Erythroblast (primary cell): ENCODE results near the gene SPN.
A peak's percentile ranks its signal among the peaks of the same experiment; 100 is the strongest.
"Not testable (repeated sequence)": the region's sequence is repeated elsewhere in the genome, so short reads cannot be mapped to it uniquely, and the experiment has no call there.

ENCODE experiments used
- DNase-seq, 2 experiments: peaks; one replicate each; lab custom pipeline; 2025; lab: John Stamatoyannopoulos, UW
- GATA1 ChIP-seq: IDR thresholded peaks from 2 replicates; pipeline ENCODE4 v1.6.1; 2011; ENCODE audit warnings: low read depth, mild to moderate bottlenecking, control low read depth, low read length, moderate library complexity
- POLR2A ChIP-seq: IDR thresholded peaks from 2 replicates; pipeline ENCODE4 v1.6.1; 2011; ENCODE audit warnings: mild to moderate bottlenecking, low read length

Gene SPN

DNA sequence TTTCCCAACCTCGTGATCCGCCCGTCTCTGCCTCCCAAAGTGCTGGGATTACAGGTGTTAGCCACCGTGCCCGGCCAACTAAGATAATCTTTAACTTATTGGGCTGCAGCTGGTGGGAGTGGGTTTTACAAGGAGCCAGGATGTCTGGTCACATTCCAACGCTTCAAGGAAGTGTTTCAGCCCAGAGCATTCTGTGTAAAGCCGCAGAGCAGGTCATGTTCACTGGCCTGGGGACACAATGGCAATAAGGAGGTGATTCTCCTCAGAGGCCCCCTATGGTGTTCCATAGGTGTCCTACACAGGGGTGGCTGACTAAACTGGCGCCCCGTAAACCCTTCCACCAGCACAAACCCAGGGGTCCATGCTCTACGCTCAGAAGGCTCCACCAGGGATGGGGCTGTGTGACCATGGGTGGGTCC is 17.1 kb downstream of the SPN start:
- TF ChIP-seq POLR2A (no peak), GATA1 (no peak)
- DNase-seq, result no peak

DNA sequence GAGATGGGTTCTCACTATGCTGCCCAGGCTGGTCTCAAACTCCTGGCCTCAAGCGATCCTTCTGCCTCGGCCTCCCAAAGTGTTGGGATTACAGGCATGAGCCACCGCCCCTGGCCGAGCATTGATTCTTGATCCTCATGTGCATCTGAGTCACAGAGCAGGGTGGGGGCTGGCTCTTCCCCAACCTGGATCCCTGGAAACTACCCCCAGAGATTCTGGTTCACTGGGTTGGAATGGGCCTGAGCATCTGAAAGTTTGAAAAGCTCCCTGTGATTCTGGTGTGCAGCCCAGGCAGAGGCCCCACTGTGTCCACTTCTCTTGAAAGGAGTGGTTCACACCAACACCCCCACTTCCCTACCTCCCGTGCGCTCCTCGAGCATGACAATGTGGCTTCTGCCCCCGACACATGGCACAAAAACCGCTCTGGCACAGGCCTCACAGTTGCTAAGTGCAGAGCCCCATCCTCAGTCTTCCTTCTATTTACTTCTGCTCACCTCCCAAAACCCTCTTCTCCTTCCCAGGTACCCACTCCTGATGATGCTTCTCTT is 20.6 kb downstream of the SPN start:
- no peak for DNase-seq
- TF ChIP-seq GATA1 (no peak), POLR2A (no peak)

GRCh38 chr16:29684679-29685078 is 21.6 kb downstream of the SPN start:
- TF ChIP-seq POLR2A, result no peak
- TF ChIP-seq GATA1, result no peak
- DNase-seq, result no peak

- TF ChIP-seq POLR2A, result no peak
- TF ChIP-seq GATA1, result no peak
- no peak for DNase-seq
These were observed 23.8 kb downstream of the SPN start for GRCh38 chr16:29686740-29687332.

GRCh38 chr16:29687755-29688154 is 24.7 kb downstream of the SPN start:
- TF ChIP-seq POLR2A, result no peak
- no peak for TF ChIP-seq GATA1
- DNase-seq, result no peak

- no peak for DNase-seq
- TF ChIP-seq GATA1 (no peak), POLR2A (no peak)
These were observed 25.1 kb downstream of the SPN start for GRCh38 chr16:29688172-29688571.

DNA sequence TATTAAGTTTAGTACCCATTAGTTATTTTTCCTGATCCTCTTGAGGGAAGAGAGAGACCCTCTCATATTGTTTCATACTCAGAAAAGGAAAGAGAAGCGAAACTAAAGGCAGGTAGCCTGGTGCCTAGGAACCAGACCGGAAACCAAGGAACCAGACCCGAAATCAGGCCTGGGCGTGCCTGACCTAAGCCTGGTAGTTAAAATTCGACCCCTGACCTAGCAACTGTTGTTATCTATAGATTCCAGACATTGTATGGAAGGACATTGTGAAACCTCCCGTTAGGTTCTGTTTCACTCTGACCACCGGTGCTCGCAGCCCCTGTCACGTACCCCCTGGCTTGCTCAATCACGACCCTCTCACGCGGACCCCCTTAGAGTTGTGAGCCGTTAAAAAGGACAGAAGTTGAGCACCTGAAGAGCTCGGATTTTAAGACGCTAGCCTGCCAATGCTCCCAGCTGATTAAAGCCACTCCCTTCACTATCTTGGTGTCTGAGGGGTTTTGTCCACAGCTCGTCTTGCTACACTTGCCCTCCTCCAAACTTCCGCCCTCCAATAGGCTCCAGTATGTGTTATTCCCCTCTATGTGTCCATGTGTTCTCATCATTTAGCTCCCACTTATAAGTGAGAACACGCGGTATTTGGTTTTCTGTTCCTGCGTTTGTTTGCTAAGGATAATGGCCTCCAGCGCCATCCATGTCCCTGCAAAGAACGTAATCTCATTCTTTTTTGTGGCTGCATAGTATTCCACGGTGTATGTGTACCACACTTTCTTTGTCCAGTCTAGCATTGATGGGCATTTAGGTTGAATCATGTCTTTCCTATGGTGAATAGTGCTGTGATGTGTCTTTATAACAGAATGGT is 26.7 kb downstream of the SPN start:
- peak in 1 of 2 experiments; percentile 83 for DNase-seq

- not testable (repeated sequence) for DNase-seq
These were observed 29.6 kb downstream of the SPN start for GRCh38 chr16:29692606-29693005.

DNA sequence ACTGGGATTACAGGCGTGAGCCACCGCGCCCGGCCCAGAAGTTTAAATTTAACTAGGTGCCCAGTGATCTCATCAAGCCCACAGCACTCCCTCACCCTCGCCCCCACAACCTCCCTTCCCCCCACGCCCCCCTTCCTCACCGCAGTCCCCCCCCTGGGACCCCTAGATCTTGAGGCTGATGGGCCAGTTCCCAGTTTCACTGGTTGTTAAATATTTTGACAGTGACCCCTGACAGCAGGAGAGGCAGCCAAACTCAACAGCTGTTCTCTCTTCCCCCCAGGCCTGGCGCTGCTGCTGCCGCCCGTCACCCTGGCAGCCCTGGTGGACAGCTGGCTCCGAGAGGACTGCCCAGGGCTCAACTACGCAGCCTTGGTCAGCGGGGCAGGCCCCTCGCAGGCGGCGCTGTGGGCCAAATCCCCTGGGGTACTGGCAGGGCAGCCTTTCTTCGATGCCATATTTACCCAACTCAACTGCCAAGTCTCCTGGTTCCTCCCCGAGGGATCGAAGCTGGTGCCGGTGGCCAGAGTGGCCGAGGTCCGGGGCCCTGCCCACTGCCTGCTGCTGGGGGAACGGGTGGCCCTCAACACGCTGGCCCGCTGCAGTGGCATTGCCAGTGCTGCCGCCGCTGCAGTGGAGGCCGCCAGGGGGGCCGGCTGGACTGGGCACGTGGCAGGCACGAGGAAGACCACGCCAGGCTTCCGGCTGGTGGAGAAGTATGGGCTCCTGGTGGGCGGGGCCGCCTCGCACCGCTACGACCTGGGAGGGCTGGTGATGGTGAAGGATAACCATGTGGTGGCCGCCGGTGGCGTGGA is 31.5 kb downstream of the SPN start:
- no peak for DNase-seq
- no peak for TF ChIP-seq POLR2A
- TF ChIP-seq GATA1, result no peak

- DNase-seq, result not testable (repeated sequence)
These were observed 32.6 kb downstream of the SPN start for GRCh38 chr16:29695675-29696074.

DNA sequence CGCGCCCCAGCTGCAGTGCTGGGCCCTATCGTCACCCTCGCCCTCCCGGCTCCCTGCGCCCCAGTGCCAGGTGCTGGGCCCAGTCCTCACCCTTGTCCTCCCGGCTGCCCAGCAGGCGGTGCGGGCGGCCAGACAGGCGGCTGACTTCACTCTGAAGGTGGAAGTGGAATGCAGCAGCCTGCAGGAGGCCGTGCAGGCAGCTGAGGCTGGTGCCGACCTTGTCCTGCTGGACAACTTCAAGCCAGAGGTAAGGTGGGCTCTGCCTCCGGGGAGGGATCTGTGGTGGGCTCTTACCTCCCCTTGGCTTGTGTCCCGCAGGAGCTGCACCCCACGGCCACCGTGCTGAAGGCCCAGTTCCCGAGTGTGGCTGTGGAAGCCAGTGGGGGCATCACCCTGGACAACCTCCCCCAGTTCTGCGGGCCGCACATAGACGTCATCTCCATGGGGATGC is 33.9 kb downstream of the SPN start:
- TF ChIP-seq POLR2A (no peak), GATA1 (no peak)
- no peak for DNase-seq

GRCh38 chr16:29697391-29697790 is 34.3 kb downstream of the SPN start:
- DNase-seq, result no peak
- TF ChIP-seq POLR2A (no peak), GATA1 (no peak)

DNA sequence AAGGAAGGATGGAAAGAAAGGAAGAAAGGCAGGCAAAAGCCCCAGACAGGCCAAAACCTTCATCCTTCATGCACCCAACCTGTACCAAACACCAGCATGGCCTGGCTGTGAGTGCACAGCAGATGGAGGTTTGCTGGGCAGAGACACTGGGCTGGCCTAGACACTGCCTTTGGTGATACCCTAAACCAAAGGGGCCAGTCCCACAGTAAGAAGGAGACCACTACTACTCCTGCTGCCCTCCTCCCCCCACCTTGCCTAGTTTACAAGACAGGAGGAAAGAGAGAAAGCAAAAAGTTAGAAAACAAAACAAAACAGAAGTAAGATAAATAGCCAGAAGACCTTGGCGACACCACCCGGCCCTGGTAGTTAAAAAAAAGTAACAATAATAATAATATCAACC is 35.0 kb downstream of the SPN start:
- DNase-seq, result no peak
- TF ChIP-seq POLR2A (no peak), GATA1 (no peak)

DNA sequence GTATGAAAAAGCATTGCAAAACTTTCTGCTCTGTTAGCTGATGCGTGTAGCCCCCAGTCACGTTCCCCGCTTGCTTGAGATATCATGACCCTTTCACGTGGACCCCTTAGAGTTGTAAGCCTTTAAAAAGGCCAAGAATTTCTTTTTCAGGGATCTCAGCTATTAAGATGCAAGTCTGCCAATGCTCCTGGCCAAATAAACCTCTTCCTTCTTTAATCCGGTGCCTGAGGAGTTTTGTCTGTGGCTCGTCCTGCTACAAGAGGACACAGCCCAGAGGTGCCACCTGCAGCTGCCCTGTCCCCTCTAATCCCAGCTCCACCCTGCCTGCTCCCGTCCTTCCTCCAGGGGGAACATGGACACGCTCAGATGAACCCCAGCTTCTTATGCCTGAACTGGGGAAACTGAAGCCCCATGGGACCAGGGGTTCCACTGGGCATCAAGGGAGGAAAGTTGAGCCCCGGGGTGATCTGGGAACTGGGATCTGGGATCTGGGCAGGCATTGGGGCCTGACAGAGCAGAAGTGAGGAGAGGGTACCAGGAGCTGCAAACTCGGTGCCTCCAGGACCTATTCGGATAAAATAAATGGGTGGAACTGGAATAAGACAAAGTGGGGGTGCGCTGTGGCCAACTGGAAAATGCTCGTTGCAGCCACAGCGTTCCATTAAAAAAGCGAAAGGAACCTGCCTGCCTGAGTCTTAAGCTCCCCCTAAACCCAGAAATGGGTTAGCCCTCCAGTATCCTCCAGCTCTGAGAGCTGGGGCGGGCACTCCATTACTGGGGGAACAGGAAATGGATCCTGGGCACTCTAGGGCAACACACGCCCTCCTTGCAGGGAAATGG is 35.7 kb downstream of the SPN start:
- no peak for DNase-seq
- no peak for TF ChIP-seq GATA1
